ENCODE results near the gene ARHGAP31.

The ARHGAP31 gene

DNA sequence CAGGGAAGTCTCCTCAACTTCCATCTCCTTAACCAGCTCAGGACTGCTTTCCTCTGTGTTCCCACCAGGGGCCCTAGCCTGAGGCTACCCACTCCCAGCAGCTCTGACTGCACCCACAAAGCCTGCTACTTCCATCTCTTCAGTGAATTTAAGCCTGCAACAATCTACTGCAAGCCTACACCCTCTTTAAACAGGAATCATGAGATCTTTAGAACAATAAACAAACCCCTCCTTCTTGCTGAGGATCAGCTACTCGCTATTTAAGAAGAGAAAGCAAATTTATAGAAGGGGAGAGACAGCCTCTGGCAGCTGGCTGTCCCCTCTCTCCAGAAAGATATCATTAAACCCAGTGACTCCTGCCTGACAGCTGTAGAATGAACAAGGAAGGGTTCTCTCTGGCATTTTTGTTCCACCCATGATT lies 51.9 kb downstream of the ARHGAP31 start:
- TF ChIP-seq CTCF (IDR thresholded peaks at IDR 0.05; ENCODE audit: low read depth, low read length, missing control alignments), result no peak
- H3K4me3 ChIP-seq (ENCODE audit: low read depth, low read length), result no peak overlapping the region
- DNase-seq (ENCODE audit: low read depth), result no peak
- in situ Hi-C loops (cut with HindIII; ENCODE audit: low sequenced_read_pairs), result no loop called here

GRCh38 chr3:119347036-119347435 lies 52.9 kb downstream of the ARHGAP31 start:
- no peak overlapping the region for H3K4me3 ChIP-seq (ENCODE audit: low read depth, low read length)
- in situ Hi-C loops (cut with HindIII; ENCODE audit: low sequenced_read_pairs), result no loop called here
- no peak for DNase-seq (ENCODE audit: low read depth)
- no peak for TF ChIP-seq CTCF (IDR thresholded peaks at IDR 0.05; ENCODE audit: low read depth, low read length, missing control alignments)

DNA sequence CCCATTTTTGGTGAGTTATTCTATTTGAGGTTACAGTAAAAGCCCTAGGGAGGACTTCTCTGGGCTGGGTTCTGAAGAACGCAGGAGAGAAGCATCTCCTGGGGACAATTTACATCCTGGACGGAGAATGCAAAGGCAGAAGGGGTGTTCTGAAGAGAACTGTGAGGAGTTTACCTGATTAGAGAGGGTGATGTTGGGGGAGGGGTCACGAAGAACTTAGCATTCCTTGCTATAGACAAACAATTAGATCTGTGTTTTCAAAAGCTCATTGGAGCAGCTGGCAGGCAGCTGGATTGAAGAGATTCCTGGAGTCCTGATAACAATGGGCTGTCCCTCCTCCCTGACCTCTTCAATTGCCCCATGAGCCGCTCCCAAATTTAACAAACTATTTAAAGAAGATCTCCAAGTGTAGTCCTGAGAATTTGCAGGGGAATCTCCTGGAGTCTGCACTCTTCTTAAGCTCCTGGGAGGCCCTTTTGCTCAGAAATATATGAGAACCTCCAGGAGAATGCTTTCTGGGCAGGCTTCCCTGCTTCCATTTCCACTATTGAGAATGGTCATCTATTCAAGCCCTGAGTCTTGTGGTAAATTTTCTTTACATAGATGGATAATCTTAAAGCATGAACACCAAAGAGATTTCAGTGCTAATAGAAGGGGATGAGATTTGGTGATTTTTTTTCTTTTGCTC lies 55.3 kb downstream of the ARHGAP31 start:
- TF ChIP-seq CTCF (IDR thresholded peaks at IDR 0.05; ENCODE audit: low read depth, low read length, missing control alignments), result no peak
- in situ Hi-C loops (cut with HindIII; ENCODE audit: low sequenced_read_pairs), result loop anchor here (5.0 kb wide), 1 partner anchor 52 kb away; no protein-coding TSS in a partner anchor
- DNase-seq (ENCODE audit: low read depth), result no peak
- H3K4me3 ChIP-seq (ENCODE audit: low read depth, low read length), result no peak overlapping the region

GRCh38 chr3:119350114-119350513 lies 55.9 kb downstream of the ARHGAP31 start:
- DNase-seq (ENCODE audit: low read depth), result no peak
- no peak overlapping the region for H3K4me3 ChIP-seq (ENCODE audit: low read depth, low read length)
- no peak for TF ChIP-seq CTCF (IDR thresholded peaks at IDR 0.05; ENCODE audit: low read depth, low read length, missing control alignments)
- in situ Hi-C loops (cut with HindIII; ENCODE audit: low sequenced_read_pairs), result loop anchor here (5.0 kb wide), 1 partner anchor 53 kb away; no protein-coding TSS in a partner anchor

DNA sequence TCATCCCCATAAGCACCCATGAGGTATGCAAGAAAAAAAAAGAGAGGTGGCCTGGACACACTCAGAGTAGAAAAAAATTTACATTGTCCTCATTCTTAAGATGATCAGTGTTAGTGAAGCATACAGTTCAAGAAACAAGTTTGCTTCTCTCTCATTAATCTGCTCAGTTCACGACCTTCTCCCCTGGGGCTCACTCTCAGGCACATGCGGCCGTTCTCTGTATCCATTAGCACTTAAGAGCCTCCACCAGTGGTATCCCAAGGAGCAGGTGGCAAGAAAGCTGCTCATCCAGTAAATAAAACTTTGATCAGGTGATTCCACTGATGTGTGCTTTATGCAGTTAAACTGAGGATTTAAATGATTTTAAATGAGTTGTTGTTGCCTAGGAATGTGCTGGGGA lies 57.4 kb downstream of the ARHGAP31 start:
- no peak for DNase-seq (ENCODE audit: low read depth)
- no peak overlapping the region for H3K4me3 ChIP-seq (ENCODE audit: low read depth, low read length)
- no peak for TF ChIP-seq CTCF (IDR thresholded peaks at IDR 0.05; ENCODE audit: low read depth, low read length, missing control alignments)
- in situ Hi-C loops (cut with HindIII; ENCODE audit: low sequenced_read_pairs), result loop anchor here (5.0 kb wide), 1 partner anchor 54 kb away; no protein-coding TSS in a partner anchor

DNA sequence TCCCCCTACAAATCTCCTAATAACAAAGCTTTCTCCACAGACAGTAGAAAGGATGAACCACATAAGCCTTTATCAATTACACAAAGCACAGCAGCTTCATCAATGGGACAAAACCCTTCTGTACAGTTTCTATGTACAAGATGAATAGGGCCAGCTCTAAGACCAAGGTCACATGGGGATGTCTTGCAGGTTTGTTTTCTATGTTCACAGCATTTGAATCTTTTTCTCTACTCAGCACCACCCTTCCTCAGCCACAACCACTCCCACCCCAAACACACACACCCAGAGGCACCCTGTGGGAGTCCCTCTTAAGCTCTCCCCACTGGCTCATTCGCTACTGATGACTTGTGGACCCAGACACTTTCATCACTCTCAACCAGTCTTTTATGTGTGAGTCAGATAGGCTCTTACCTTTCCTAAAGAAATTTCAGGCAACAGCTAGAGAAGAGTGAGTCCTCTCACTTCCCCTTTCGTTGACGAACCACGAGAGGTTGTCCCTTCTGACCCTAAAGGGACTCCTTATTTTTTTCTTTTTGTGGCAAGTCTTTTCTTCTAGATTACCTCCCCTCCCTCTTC lies 57.9 kb downstream of the ARHGAP31 start:
- in situ Hi-C loops (cut with HindIII; ENCODE audit: low sequenced_read_pairs), result loop anchor here (5.0 kb wide), 1 partner anchor 55 kb away; no protein-coding TSS in a partner anchor
- TF ChIP-seq CTCF (IDR thresholded peaks at IDR 0.05; ENCODE audit: low read depth, low read length, missing control alignments), result no peak
- no peak for DNase-seq (ENCODE audit: low read depth)
- no peak overlapping the region for H3K4me3 ChIP-seq (ENCODE audit: low read depth, low read length)
